GM18502 (cell line): ENCODE data around the gene ZFAND4.
A peak's percentile ranks its signal among the peaks of the same experiment; 100 is the strongest.
"Not testable (repeated sequence)": the region's sequence is repeated elsewhere in the genome, so short reads cannot be mapped to it uniquely, and the experiment has no call there.

Experiments
- ATAC-seq: cut with Tn5 transposase; IDR thresholded peaks from one replicate; pipeline ENCODE4 v1.9.1; 2021; ENCODE audit warnings: mild to moderate bottlenecking; ENCODE audit not compliant: unreplicated experiment, poor library complexity

Gene ZFAND4

DNA sequence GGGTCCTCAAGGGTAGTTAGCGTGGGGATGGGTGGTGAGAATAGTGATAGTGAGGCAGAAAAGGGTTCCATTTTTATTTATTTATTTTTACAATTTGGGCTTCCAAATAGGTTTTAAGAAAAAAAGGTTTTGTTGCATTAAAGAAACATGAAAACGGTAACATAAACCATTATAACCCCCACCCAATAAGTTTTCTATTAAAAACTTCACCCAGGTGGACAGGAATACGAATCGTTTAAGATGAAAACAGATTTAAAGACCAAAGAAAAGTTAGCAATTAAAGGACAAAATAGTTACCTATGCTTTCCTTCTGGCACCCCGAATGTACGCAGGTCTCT is 78.7 kb downstream of the ZFAND4 start:
- no peak for ATAC-seq

GRCh38 chr10:45592926-45593325 is 79.6 kb downstream of the ZFAND4 start:
- ATAC-seq, result no peak

- ATAC-seq, result no peak
Observed at GRCh38 chr10:45592432-45592831, 80.1 kb downstream of the ZFAND4 start.

DNA sequence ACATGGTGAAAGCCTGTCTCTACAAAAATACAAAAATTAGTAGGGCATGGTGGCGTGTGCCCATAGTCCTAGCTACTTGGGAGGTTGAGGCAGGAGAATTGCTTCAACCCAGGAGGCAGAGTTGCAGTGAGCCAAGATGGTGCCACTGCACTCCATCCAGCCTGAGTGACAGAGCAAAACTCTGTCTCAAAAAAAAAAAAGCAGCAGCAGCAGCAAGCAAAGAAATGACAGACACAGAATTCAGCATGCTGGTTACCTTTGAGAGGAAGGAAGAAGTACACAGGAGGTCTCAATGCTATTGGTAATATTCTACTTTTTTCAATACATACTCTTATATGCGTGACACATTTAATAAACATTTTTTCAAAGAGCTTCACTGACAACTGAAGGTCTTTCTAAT is 81.3 kb downstream of the ZFAND4 start:
- ATAC-seq, result no peak

DNA sequence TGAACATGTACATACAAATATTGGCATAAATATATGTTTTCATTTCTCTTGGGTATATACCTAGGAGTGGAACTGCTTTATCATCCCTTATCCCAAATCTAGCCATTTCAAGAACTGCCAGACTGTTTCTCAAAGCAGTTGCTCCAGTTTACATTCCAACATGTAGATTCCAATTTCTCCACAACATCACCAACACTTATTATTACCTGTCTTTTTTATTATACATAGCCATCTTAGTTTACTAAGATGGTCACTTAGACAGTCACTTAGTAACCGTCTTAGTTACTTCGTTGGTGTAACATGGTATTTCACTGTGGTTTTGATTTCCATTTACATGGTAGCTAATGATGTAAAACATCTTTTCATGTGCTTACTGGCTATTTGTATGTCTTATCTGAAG is 82.7 kb downstream of the ZFAND4 start:
- no peak for ATAC-seq

DNA sequence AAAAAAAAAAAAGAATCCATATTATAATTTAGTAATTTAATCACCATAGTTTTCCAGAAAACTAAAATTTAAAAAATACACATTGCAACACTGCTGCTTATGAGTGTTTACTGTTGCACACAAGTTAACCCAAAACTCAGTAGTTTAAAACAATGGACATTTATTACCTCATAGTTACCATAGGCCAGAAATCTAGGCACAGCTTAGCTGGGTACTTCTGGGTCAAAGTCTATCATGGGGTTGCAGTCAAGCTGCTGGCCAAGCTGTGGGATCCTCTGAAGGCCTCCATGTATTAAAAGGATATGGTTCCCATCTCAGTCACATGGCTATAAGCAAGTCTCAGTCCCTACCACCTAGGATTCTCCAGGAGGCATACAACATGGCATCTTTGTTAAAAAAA is 83.6 kb downstream of the ZFAND4 start:
- no peak for ATAC-seq

DNA sequence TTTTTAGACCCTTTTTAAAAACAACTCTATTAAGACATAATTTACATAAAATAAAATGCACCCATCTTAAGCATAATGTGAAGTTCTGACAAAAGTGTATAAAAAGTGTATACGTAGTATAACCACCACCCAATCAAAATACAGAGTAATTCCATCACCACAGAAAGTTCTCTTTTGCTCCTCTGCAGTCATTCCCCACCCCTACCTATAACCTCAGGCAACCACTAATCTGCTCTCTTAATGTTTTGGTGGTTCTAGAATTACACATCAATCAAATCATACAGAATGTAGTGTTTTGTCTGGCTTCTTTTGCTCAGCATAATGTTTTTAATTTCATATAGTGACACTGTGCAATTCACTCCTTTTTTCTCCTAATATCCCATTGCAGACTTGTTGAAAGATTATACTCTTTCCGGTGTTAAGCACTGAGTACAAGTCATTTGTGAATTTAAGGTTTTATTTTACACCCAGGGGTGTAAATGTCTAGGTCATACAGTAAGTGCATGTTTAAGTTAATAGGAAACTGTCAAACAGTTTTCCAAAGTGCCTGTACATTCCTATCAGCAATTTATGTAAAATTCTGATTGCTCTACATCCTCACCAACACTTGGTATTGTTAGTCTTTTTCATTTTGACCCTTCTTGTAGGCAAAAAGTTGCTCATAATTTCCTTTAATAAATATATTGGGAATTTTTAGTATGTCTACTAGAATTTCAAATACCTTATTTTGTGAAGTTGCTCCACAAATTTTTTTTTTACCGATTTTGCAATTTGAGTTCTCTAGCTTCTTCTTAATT is 86.3 kb downstream of the ZFAND4 start:
- ATAC-seq, result no peak

- ATAC-seq, result no peak
Observed at GRCh38 chr10:45585131-45585530, 87.4 kb downstream of the ZFAND4 start.

- no peak for ATAC-seq
Observed at GRCh38 chr10:45582386-45582781, 90.2 kb downstream of the ZFAND4 start.

DNA sequence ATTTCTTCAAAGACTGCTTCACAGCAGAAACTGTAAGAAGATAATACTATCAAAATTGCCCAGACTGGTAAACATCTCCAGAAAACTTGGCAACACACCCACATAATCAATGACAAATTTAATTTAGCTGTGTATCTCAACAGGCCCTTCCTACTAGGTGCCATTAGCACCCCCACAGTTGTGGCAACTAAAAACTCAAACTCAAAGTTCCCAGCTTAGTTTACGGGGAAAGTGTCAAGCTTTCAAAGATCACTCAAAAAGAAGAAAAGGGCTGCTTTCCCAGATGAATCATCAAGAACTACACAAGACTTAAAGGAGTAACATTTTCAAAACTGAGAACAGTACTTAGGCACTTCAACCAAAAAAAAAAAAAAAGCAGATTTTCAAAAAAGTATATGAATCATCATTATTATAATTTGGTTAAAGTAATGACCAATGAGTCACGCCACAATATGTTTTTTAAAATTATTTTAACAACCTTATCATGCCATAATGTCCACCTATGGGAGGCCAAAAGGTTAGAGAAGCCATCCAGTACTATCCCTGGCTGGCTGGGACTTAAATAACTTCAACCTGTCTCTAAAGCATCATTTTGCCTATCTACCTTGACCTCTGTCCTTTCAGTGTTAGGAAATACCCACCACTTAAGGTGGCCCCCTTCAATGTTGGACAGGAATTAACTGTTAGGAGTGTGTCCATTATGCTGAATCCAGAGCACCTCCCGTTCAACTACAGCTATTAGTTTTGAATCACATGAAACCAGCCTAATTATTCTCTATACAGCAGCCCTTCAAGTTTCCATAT is 90.8 kb downstream of the ZFAND4 start:
- no peak for ATAC-seq

GRCh38 chr10:45581216-45581549 is 91.4 kb downstream of the ZFAND4 start:
- ATAC-seq, result peak; percentile 39

DNA sequence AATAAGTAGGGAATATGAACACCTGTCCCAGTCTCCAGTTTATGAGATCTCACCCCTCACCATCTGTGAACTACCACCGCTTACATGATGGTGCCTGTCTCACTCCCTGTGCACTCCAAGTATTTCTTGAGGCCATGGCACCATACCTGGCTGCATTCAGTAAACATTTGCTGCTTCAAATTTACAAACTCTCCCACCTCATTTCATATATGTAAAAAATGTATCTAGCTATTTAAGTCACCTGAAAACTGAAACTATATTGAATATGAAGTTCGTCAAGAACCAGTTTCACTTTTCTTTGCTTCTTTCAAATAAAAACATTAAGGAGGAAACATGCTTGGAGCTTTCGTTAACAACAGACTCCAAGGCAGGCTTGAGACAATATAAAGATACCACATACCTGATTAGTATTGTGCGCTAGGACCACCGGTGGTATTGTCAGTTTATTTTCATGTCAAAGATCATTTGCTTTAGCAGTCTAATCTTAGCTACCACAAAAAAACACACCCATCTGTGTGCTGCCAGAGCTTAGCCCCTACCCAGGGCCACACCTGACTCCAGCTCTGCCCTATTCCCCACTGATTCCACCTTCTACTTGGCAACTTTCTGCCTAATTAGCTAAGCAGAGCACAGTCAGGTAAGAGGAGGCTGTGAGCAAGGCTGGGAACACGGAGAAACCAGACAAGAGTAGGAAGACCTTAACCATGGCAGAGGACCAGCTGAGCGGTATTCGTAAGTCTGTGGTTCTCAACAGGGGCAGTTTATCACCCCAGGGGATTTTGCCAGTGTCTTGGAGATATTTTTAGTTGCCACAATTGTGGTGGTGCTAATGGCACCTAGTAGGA is 92.0 kb downstream of the ZFAND4 start:
- peak; percentile 73 for ATAC-seq

DNA sequence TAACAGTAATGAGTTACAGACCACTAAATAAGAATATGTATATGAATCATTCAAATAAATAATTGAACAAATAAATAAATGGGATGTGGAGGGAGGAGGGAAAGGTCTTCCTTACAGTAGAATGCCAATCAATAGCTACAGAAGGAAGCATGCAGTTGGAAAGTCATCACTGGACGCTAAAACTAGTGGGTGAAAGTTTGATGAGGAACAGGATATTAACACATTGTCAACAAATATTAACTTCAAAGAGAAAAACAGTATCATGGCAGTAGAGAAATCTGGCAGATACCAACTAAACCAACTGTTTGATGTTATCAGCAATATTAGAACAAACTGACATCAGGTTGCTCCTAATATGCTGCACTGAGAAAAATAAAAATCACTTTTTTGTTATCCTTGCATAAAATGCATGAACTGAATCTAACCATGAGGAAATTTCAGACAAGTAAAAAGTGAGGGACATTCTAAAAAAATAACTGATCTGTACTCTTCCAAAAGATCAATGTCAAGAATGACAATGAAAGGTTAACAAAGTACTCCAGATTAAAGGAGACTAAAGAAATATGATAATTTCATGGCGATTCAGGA is 94.1 kb downstream of the ZFAND4 start:
- no peak for ATAC-seq

- ATAC-seq, result no peak
Observed at GRCh38 chr10:45575966-45576597, 96.5 kb downstream of the ZFAND4 start.

DNA sequence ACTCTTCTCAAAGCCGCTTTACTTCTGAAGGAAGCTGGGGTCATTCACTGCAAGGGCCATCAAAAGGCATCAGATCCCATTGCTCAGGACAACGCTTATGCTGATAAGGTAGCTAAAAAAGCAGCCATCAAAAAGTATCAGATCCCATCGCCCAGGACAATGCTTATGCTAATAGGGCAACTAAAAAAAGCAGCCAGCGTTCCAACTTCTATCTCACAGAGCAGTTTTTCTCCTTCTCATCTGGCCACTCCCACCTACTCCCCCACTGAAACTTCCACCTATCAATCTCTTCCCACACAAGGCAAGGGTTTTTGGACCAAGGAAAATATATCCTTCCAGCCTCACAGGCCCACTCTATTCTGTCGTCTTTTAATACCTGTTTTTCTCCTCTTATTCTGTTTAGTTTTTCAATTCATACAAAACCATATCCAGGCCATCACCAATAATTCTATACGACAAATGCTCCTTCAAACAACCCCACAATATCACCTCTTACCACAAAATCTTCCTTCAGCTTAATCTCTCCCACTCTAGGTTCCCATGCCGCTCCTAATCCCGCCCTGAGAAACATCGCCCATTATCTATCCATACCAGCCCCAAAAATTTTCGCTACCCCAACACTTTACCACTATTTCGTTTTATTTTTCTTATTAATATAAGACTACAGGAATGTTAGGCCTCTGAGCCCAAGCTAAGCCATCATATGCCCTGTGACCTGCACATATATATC is 97.4 kb downstream of the ZFAND4 start:
- ATAC-seq, result not testable (repeated sequence)

DNA sequence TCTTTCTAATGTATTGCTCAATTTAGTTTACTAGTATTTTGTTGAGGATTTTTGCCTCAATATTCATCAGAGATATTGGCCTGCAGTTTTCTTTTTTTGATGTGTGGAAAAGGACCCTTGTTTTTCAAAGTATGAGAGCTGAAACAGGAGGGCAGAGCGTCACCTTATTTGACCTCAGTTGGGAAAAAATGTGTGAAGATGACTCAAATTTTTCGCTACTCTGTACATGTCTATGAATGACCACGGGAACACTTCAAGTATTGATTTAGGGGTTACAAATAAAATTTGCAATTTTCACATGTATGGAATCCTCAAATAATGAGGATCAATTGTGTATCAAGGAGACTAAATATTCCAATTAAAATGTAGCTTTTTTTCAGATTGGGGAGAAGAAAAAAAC is 103.1 kb downstream of the ZFAND4 start:
- no peak for ATAC-seq

DNA sequence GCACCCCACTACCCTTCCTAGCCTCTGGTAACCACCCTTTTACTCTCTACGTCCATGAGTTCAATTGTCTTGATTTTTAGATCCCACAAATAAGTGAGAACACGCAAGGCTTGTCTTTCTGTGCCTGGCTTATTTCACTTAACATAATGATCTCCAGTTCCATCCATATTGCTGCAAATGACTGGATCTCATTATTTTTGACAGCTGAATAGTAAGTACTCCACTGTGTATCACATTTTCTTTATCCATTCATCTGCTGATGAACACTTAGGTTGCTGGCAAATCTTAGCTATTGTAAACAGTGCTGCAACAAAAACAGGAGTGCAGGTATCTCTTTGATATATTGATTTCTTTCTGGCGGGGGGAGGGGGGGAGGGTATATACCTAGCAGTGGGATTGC is 106.2 kb downstream of the ZFAND4 start:
- ATAC-seq, result no peak
